HepG2 (cell line): ENCODE measurements around the gene ZNF621. TPM values are rescaled to one million over a fixed set of nuclear protein-coding genes. Genes with fewer than 3 reads are reported as not detected.

Experiments
- DRAP1 ChIP-seq: IDR thresholded peaks from 2 replicates; pipeline ENCODE4 v1.6.1; 2016; ENCODE audit warnings: missing genetic modification reagents, missing compliant biosample characterization
- ERF ChIP-seq: IDR thresholded peaks from 2 replicates; pipeline ENCODE4 v1.6.1; 2018; ENCODE audit warnings: missing biosample characterization, missing genetic modification reagents
- FOSL2 ChIP-seq: sonication (generic); formaldehyde crosslinking; IDR thresholded peaks from 2 replicates; pipeline ENCODE4 v1.4.0; 2020; ENCODE audit warnings: missing genetic modification reagents
- MAF1 ChIP-seq: sonication (generic); formaldehyde crosslinking; IDR thresholded peaks from 2 replicates; pipeline ENCODE4 v1.5.0; 2020; ENCODE audit warnings: missing genetic modification reagents, borderline replicate concordance
- MIER3 ChIP-seq: IDR thresholded peaks from 2 replicates; pipeline ENCODE4 v1.6.1; 2016; ENCODE audit warnings: missing compliant biosample characterization, borderline replicate concordance
- NFE2 ChIP-seq: sonication (generic); formaldehyde crosslinking; IDR thresholded peaks from 2 replicates; pipeline ENCODE4 v1.4.0; 2020; ENCODE audit warnings: missing genetic modification reagents
- PHF5A ChIP-seq: IDR thresholded peaks from one replicate; pipeline ENCODE4 v1.6.1; 2018; ENCODE audit warnings: low read depth, missing genetic modification reagents; ENCODE audit not compliant: unreplicated experiment
- SOX13 ChIP-seq, 3 experiments: fragments of 450-650 bp in 1 of 3; sonication (generic) in 1 of 3; formaldehyde crosslinking in 1 of 3; IDR thresholded peaks in 2 of 3; conservative IDR thresholded peaks in 1 of 3; 2 replicates each; pipeline versions ENCODE4 v1.5.0 to v1.6.1; 2016 to 2020; ENCODE audit warnings: antibody characterized with exemption in 1 of 3, mild to moderate bottlenecking in 1 of 3, missing compliant biosample characterization in 1 of 3, missing genetic modification reagents in 1 of 3, moderate library complexity in 1 of 3
- SOX6 ChIP-seq, 2 experiments: fragments of 450-650 bp in 1 of 2; sonication (generic) in 1 of 2; formaldehyde crosslinking in 1 of 2; IDR thresholded peaks; 2 replicates each; pipeline versions ENCODE4 v1.4.0 to v1.6.1; 2017 to 2020; ENCODE audit warnings: antibody characterized with exemption in 1 of 2, mild to moderate bottlenecking in 1 of 2, missing genetic modification reagents in 1 of 2
- ZFP36 ChIP-seq: fragments of 150-350 bp; IDR thresholded peaks from 2 replicates; pipeline ENCODE4 v1.6.1; 2018; ENCODE audit warnings: borderline replicate concordance, low read length, low read depth; ENCODE audit not compliant: partially characterized antibody
- ZNF33B ChIP-seq: sonication (generic); formaldehyde crosslinking; IDR thresholded peaks from 2 replicates; pipeline ENCODE4 v1.5.1; 2020; ENCODE audit warnings: mild to moderate bottlenecking, missing genetic modification reagents
- ZNF766 ChIP-seq: sonication (generic); formaldehyde crosslinking; IDR thresholded peaks from 2 replicates; pipeline ENCODE4 v1.5.0; 2020; ENCODE audit warnings: missing genetic modification reagents, borderline replicate concordance
- ZNF770 ChIP-seq: sonication (generic); formaldehyde crosslinking; IDR thresholded peaks from 2 replicates; pipeline ENCODE4 v1.5.0; 2020; ENCODE audit warnings: mild to moderate bottlenecking, missing genetic modification reagents
- polyA plus RNA-seq, 8 experiments: library from polyadenylated mRNA; depleted of rRNA in 3 of 8; stranded (reverse) in 7 of 8; unstranded in 1 of 8; fragments of >200 nt; fragmentation: Illumina TruSeq in 4 of 8; extraction: Trizol in 4 of 8; gene quantifications; 2 replicates each; pipeline versions ENCODE4 v1.2.1 to v1.2.3, GENCODE V29; 2011 to 2016; ENCODE audit warnings: low read depth in 4 of 8, missing spikeins in 1 of 8, mixed read lengths in 1 of 8; ENCODE audit not compliant: insufficient read depth in 1 of 8
- total RNA-seq, 5 experiments: library from RNA; depleted of rRNA; stranded (reverse); fragments of >200 nt; fragmentation: Illumina TruSeq; extraction: Trizol; gene quantifications; 2 replicates each; pipeline ENCODE4 v1.2.3, GENCODE V29; 2016; ENCODE audit warnings: low read depth in 1 of 5
- TF ChIP-seq, protein P1 (sequence below): sonication (generic); formaldehyde crosslinking; IDR thresholded peaks from 2 replicates; pipeline ENCODE4 v1.4.0; 2020; ENCODE audit warnings: missing genetic modification reagents, mild to moderate bottlenecking, borderline replicate concordance
- TF ChIP-seq, protein P2 (sequence below): sonication (generic); formaldehyde crosslinking; IDR thresholded peaks from 2 replicates; pipeline ENCODE4 v1.4.0; 2020; ENCODE audit warnings: mild to moderate bottlenecking, missing genetic modification reagents
- TF ChIP-seq, protein P3 (sequence below): sonication (generic); formaldehyde crosslinking; IDR thresholded peaks from 2 replicates; pipeline ENCODE4 v1.4.0; 2020; ENCODE audit warnings: low read depth, mild to moderate bottlenecking, missing genetic modification reagents

Gene ZNF621
- total and polyA plus RNA-seq, 2 of the 13 experiments (the other 11 are each of a cell fraction or from before 2014, with no cell fraction given) = 13.2 to 14.9 TPM

DNA sequence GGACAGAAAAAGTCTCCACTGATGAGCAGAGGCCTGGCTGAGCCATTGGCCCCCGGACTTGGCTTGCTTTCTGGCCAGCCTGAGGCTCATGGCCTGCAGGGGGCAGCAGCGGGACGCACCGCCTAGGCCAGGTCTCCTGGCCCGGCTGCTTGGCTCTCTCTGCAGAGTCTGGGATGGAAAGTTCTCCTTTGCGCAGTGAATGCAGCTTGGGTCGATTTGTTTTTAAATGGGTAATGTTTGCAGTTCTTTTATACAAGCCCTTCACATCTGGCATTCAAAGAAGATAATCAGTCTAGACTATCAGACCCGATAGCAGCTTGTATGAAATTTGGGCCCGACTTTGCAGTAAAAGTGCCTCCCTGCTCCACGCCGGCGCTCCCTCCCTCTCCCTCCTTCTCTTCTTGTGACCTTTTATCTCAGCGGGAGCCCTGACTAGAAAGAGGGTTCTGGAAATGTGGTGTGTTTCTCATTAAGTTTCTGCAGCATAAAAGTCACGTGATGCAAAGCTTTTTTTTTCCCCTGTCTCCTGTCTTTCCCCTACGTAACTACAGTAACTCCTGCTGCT is 59.9 kb downstream of the ZNF621 start (continued):
- TF ChIP-seq ZNF770 (CRISPR knock-in tag) = no peak
- TF ChIP-seq PHF5A = no peak
- TF ChIP-seq FOSL2 = 0 out of 2 replicates have a peak, but pooled peaks have one; percentile 36
- TF ChIP-seq, protein P1, sequence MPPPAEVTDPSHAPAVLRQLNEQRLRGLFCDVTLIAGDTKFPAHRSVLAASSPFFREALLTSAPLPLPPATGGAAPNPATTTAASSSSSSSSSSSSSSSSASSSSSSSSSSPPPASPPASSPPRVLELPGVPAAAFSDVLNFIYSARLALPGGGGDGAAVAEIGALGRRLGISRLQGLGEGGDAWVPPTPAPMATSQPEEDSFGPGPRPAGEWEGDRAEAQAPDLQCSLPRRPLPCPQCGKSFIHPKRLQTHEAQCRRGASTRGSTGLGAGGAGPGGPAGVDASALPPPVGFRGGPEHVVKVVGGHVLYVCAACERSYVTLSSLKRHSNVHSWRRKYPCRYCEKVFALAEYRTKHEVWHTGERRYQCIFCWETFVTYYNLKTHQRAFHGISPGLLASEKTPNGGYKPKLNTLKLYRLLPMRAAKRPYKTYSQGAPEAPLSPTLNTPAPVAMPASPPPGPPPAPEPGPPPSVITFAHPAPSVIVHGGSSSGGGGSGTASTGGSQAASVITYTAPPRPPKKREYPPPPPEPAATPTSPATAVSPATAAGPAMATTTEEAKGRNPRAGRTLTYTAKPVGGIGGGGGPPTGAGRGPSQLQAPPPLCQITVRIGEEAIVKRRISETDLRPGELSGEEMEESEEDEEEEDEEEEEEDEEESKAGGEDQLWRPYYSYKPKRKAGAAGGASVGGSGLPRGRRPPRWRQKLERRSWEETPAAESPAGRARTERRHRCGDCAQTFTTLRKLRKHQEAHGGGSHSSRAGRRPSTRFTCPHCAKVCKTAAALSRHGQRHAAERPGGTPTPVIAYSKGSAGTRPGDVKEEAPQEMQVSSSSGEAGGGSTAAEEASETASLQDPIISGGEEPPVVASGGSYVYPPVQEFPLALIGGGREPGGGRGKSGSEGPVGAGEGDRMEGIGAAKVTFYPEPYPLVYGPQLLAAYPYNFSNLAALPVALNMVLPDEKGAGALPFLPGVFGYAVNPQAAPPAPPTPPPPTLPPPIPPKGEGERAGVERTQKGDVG (CRISPR knock-in tag) = no peak
- no peak for TF ChIP-seq MAF1 (CRISPR knock-in tag)
- TF ChIP-seq ZNF766 (CRISPR knock-in tag) = no peak
- TF ChIP-seq, protein P2, sequence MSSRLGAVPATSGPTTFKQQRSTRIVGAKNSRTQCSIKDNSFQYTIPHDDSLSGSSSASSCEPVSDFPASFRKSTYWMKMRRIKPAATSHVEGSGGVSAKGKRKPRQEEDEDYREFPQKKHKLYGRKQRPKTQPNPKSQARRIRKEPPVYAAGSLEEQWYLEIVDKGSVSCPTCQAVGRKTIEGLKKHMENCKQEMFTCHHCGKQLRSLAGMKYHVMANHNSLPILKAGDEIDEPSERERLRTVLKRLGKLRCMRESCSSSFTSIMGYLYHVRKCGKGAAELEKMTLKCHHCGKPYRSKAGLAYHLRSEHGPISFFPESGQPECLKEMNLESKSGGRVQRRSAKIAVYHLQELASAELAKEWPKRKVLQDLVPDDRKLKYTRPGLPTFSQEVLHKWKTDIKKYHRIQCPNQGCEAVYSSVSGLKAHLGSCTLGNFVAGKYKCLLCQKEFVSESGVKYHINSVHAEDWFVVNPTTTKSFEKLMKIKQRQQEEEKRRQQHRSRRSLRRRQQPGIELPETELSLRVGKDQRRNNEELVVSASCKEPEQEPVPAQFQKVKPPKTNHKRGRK (CRISPR knock-in tag) = no peak
- no peak for TF ChIP-seq SOX6 (IDR thresholded peaks at IDR 0.05)
- peak; percentile 34; the same call in 1 of the 2 replicates for TF ChIP-seq SOX6 (CRISPR knock-in tag; IDR thresholded peaks at IDR 0.05)
- TF ChIP-seq MIER3 (CRISPR knock-in tag) = no peak
- TF ChIP-seq DRAP1 = no peak
- no peak for TF ChIP-seq NFE2 (CRISPR knock-in tag)
- TF ChIP-seq ZFP36 = no peak
- TF ChIP-seq SOX13 (IDR thresholded peaks at IDR 0.05) = no peak
- TF ChIP-seq SOX13 (CRISPR knock-in tag; conservative IDR thresholded peaks at IDR 0.05 in 1 of 2, IDR thresholded peaks at IDR 0.05 in 1 of 2) = no peak
- TF ChIP-seq, protein P3, sequence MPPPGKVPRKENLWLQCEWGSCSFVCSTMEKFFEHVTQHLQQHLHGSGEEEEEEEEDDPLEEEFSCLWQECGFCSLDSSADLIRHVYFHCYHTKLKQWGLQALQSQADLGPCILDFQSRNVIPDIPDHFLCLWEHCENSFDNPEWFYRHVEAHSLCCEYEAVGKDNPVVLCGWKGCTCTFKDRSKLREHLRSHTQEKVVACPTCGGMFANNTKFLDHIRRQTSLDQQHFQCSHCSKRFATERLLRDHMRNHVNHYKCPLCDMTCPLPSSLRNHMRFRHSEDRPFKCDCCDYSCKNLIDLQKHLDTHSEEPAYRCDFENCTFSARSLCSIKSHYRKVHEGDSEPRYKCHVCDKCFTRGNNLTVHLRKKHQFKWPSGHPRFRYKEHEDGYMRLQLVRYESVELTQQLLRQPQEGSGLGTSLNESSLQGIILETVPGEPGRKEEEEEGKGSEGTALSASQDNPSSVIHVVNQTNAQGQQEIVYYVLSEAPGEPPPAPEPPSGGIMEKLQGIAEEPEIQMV (CRISPR knock-in tag) = no peak
- no peak for TF ChIP-seq ZNF33B
- TF ChIP-seq ERF = no peak
